ENCODE data around the gene SRSF4. TPM values are rescaled to one million over a fixed set of nuclear protein-coding genes. Genes with fewer than 3 reads are reported as not detected.

SRSF4 gene
- total RNA-seq, 1 donor from 2014 or later = 120 TPM

- intact Hi-C loops (cut with micrococcal nuclease) = loop anchor here (1.0 kb wide), 1 partner anchor 168 kb away; no protein-coding TSS in a partner anchor
These were observed 19.9 kb upstream of the SRSF4 start for GRCh38 chr1:29201595-29202051.

GRCh38 chr1:29200906-29201594 is 19.4 kb upstream of the SRSF4 start:
- intact Hi-C loops (cut with micrococcal nuclease) = no loop called here

DNA sequence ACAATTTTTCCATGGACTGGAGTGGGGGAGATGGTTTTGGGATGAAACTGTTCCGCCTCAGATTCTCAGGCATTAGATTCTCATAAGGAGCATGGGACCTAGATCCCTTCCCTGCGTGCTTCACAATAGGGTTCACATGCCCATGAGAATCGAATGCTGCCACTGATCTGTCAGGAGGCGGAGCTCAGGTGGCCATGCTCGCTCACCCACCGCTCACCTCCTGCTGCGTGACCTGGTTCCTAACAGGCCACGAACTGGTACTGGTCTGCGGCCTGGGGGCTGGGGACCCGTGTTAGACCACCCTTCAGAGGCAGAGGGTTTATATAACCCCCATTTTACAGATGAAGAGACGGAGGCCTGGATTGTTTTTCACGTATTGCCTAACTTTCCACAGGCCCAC is 16.3 kb upstream of the SRSF4 start:
- intact Hi-C loops (cut with micrococcal nuclease) = loop anchor here (1.0 kb wide), 3 partner anchors 16 to 321 kb away; no protein-coding TSS in a partner anchor

DNA sequence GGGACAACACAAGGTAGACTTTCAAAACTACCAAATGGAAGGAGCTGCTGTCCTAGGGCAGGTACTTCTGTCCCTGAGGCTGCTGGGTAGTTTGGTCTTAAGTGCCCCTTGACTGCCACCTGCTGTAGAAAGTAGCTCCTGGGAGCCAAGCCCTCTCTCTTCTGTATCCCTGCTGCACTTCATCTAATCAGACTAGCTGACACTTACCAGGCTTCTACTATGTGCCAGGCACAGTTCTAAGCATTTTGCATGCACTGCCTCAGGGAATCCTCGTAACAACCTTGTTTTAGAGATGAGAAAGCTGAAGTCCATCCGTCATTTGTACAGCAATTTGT is 15.9 kb upstream of the SRSF4 start:
- intact Hi-C loops (cut with micrococcal nuclease) = loop anchor here (1.0 kb wide), 3 partner anchors 15 to 320 kb away; no protein-coding TSS in a partner anchor

- intact Hi-C loops (cut with micrococcal nuclease) = loop anchor here (1.0 kb wide), 3 partner anchors 15 to 320 kb away; no protein-coding TSS in a partner anchor
These were observed 15.3 kb upstream of the SRSF4 start for GRCh38 chr1:29196863-29197589.

- intact Hi-C loops (cut with micrococcal nuclease) = no loop called here
These were observed 14.2 kb upstream of the SRSF4 start for GRCh38 chr1:29195881-29196291.

DNA sequence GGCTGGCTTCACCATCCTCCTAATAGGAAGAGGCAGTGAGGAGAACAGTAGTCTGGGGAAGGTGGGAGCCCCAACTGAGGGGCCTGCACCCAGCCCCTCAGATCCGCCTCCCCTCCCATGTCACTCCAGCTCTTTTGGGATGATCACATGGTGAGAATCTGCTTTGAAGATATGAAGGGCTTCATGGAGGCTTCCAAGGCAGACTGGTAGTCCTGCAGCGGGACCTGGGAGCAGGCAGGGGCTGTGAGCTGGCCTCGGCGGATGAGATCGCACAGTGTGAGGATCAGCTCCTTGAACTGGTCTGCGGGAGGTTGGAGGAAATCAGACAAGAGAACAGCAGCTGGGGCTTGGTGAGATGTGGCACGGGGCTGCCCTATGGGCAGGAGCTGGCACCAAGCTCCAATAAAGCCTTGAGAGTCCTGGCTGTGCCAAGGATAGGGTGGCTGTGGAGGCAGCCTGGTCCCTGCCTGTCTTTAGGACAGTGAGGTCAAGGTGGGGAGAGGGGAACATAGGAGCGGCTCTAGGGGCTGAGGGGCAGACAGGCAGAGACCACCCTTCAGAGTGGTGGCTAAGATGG is 12.3 kb upstream of the SRSF4 start:
- intact Hi-C loops (cut with micrococcal nuclease) = no loop called here

GRCh38 chr1:29190718-29191117 is 9.0 kb upstream of the SRSF4 start:
- intact Hi-C loops (cut with micrococcal nuclease) = no loop called here

DNA sequence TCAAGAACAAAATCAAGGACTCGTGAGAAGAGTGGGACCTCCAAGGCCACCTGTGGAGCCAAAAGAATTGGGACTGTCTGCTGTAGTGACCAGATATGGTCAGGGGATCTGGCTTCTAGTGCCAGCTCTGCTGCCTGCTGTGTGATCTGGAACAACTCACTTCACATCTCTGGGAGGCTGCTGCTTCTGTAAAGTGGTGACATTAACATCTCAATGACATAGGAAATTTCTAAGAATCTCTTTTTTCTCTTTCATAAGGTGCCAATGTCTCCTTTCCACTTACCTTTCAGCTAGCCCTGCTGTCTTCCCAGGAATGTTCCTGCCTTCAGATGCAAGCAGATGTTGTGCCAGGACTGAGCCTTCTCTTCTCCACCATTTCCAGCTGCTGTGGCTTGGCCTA is 5.0 kb upstream of the SRSF4 start:
- intact Hi-C loops (cut with micrococcal nuclease) = no loop called here

DNA sequence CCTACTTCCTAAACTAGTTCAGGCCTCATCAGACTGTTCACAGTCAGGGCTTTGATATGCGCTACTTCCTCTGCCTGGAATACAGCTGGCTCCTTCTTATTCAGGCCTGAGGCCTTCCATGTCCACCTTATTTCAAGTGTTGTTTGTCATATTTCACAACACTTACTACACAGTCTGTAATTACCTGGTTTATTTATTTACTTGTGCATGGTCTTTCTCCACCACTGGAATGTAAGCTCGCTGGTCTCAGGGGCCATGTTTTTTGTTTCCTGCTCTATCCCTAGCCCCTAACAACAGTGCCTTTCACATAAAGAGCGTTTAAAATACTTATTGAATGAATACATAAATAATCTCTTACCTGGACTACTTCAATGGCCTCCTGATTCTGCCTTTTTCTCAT is 4.6 kb upstream of the SRSF4 start:
- intact Hi-C loops (cut with micrococcal nuclease) = no loop called here

GRCh38 chr1:29183287-29183686 is 1.6 kb upstream of the SRSF4 start:
- intact Hi-C loops (cut with micrococcal nuclease) = loop anchor here (2.0 to 5.0 kb wide), 5 partner anchors 61 to 1972 kb away; partner anchors contain the start of genes GMEB1, RCC1 and TMEM200B

DNA sequence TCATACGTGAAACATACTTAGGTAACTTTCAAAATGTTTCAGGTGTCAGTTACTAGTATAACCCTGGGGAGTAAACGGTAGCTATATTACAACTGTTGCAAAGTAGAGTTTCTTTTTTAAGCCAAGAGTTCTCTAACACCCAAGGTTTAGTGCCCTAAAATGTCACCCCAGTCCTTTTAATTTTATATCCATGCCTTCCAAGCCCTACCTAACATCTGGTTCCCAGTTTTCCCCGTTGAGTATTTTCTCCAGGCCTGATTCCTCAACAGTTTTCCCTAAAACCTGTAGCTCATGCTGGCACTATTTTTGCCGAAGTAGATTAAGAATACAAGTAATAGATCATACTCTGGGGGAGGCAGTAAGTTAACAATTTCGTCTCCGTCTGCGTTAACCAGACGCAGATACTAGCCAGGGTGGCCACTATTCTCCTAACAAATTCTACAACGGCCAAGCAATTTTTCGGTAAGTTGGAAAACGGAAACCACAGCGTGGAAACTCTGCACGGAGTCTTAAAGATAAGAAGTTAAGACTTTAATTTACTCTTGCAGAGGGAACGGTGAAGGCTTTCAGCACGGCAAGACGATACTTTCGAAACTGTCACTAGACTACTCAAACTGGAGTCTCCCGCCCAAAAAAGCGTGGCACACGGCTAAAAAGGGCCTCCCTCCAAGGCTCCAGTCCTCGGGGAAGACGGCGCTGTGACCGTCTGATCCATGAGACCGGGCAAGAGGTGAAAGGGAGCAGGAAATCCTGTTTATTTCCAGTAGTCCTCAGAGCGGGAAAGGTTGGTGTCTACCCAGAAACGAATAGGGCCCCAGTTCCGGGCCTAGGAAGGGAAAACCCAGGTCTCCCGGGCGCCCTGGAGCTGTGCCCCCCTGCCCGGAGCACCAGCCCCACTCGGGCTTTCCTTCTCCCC is 945 bp downstream of the SRSF4 start:
- intact Hi-C loops (cut with micrococcal nuclease) = loop anchor here (1.0 to 5.0 kb wide), 11 partner anchors 50 to 933 kb away; partner anchors contain the start of genes EPB41, GMEB1, MECR and MED18

- intact Hi-C loops (cut with micrococcal nuclease) = loop anchor here (2.0 to 5.0 kb wide), 5 partner anchors 57 to 932 kb away; partner anchors contain the start of genes GMEB1, MED18, RCC1 and TMEM200B
These were observed 2.0 kb downstream of the SRSF4 start for GRCh38 chr1:29179641-29180184.

DNA sequence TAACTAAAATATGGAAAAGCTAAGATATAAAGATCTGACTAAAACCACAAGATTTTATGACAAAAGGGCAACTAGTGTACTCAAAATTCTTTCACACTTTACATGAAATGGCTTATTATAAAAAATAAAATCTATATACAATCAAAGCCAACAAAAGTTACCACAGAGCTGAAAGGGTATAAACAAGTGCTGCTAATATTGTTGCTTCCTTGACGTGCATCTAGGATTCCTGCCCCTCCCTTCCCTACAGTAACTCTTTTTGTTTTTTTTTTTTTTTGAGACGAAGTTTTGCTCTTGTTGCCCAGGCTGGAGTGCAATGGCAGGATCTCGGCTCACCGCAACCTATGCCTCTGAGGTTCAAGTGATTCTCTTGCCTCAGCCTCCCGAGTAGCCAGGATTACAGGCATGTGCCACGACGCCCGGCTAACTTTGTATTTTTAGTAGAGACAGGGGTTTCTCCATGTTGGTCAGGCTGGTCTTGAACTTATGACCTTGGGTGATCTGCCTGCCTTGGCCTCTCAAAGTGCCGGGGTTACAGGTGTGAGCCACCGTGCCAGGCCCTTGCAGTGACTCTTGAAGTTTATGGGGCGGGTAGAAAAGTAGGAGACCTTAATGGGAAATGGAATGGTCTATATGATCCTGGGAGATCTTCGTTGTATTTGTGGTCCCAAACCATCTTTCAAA is 4.5 kb downstream of the SRSF4 start:
- intact Hi-C loops (cut with micrococcal nuclease) = no loop called here

GRCh38 chr1:29176576-29176975 is 5.1 kb downstream of the SRSF4 start:
- intact Hi-C loops (cut with micrococcal nuclease) = no loop called here

GRCh38 chr1:29172415-29172939 is 9.2 kb downstream of the SRSF4 start:
- intact Hi-C loops (cut with micrococcal nuclease) = no loop called here

GRCh38 chr1:29171521-29171920 is 10.2 kb downstream of the SRSF4 start:
- intact Hi-C loops (cut with micrococcal nuclease) = no loop called here

GRCh38 chr1:29171089-29171488 is 10.6 kb downstream of the SRSF4 start:
- intact Hi-C loops (cut with micrococcal nuclease) = no loop called here

- intact Hi-C loops (cut with micrococcal nuclease) = no loop called here
These were observed 11.7 kb downstream of the SRSF4 start for GRCh38 chr1:29169976-29170375.

DNA sequence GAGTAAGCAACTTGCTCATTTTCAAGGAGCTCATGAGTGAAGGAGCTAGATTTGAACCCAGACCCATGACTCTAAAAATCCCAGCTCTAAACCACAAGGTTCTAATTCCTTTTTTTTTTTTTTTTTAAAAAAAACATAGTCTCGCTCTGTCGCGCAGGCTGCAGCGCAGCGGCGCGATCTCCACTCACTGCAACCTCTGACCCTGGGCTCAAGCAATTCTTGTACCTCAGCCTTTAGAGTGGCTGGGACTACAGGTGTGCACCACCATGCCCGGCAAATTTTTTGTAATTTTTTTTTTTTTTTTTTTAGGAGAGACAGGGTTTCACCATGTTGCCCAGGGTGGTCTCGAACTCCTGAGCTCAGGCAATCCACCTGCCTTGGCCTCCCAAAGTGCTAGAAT is 13.8 kb downstream of the SRSF4 start:
- intact Hi-C loops (cut with micrococcal nuclease) = no loop called here
